K562 treated with DMSO at 1 percent for 24 hours (cell line): ENCODE measurements around the gene C1orf115. TPM values are rescaled to one million over a fixed set of nuclear protein-coding genes. Genes with fewer than 3 reads are reported as not detected.

Experiments
- total RNA-seq: library from RNA; unstranded; fragments of 300-600 nt; gene quantifications from 2 replicates; pipeline ENCODE4 v1.2.3, GENCODE V29; 2022; ENCODE audit warnings: low read depth; ENCODE audit not compliant: insufficient read depth

Gene C1orf115, protein sequence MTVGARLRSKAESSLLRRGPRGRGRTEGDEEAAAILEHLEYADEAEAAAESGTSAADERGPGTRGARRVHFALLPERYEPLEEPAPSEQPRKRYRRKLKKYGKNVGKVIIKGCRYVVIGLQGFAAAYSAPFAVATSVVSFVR
- not detected in 2 replicates for total RNA-seq

DNA sequence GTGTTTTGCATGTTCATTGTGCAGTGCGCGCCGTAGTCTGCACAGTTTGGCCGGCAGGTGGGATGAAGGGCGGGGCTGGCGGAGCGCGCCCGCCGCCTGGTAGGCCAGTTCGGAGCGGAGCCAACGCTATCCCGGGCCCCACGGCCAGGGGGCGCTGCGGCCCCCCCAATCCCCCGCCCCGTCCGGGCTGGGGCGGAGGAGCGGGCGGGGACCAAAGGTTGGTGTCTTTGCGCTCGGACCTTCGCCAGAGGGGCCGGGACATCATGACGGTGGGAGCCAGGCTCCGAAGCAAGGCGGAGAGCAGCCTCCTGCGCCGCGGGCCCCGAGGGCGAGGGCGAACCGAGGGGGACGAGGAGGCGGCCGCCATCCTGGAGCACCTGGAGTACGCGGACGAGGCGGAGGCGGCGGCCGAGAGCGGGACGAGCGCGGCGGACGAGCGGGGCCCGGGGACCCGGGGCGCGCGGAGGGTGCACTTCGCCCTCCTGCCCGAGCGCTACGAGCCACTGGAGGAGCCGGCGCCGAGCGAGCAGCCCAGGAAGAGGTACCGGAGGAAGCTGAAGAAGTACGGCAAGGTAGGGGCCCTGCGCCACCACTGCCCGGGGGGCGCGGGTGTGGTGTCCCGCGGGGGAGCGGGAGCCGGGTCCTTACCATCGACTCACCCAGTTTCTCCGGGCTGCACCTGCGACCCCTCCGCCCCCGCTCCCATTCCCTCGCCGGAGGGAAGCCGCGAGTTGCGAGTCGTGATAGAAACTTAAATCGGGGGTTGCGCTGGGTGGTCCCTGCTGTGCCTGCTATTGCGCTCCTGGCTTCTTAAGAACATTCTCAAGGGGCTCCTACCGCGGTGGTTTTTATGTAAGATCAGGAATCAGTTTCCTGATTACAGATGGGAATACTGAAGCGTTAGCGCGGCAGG lies at the start of gene C1orf115:
C1orf115 (plus strand) TSS at position 224 of the 913 bp plus-strand sequence; CDS start at position 264, 40 bp downstream.

DNA sequence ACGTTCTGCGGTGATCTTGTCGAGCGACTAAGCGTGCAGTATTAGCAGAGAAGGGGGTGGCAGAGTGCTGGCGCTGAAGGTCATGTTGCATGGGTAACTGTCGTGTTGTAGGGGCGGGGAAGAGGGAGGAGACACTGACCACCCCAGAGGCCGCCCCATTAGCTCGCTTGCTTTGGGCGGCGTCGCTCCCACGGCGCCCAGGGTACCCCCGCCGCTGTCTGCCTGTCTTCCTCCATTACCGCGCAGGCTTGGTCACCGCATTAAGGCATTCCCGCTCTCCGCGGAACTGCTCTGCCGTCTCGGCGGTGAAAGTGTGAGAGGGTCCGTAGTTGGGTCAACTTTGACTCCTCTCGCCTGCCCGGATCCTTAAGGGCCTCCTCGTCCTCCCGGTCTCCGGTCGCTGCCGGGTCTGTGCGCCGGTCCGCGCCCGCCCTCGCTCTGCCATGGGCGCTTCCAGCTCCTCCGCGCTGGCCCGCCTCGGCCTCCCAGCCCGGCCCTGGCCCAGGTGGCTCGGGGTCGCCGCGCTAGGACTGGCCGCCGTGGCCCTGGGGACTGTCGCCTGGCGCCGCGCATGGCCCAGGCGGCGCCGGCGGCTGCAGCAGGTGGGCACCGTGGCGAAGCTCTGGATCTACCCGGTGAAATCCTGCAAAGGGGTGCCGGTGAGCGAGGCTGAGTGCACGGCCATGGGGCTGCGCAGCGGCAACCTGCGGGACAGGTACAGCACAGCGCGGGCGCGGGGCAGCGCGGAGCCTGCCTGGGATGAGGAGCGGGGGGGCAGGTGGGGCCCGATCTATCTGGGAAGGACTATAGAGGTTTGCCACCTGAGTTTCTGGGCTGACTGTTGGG lies 58.1 kb downstream of the C1orf115 start, which contains the start of gene MTARC2:
MTARC2 (plus strand) TSS at position 234 of the 846 bp plus-strand sequence; CDS start at position 444, 210 bp downstream.

Other genes with a start within 250 kb of the C1orf115 start
- 0.08 TPM in 1 of 2 replicates, not detected in the other for gene MARK1, start 162.2 kb upstream of the C1orf115 start, total RNA-seq
- 0.53 TPM in 1 of 2 replicates, not detected in the other for gene MTARC2, start 58.0 kb downstream of the C1orf115 start, total RNA-seq
- gene MTARC1, start 96.5 kb downstream of the C1orf115 start, total RNA-seq: not detected in 2 replicates
- gene HLX, start 189.1 kb downstream of the C1orf115 start, total RNA-seq: 5.7 and 6.3 TPM in 2 replicates